GM12878 (cell line): ENCODE measurements around the gene PADI1. TPM values are rescaled to one million over a fixed set of nuclear protein-coding genes. Genes with fewer than 3 reads are reported as not detected.

ENCODE experiments used
- ATAC-seq: fragments of 200-7000 bp; cut with Tn5 transposase; 3 replicates; pipeline ENCODE4 v1.9.1; 2020; ENCODE audit warnings: mild to moderate bottlenecking, moderate library complexity
- BruUV-seq: library from RNA; stranded (reverse); fragments of 400-500 nt; replicated peaks from 2 replicates; lab custom pipeline; 2021; lab: Mats Ljungman, UMichigan
- CTCF ChIA-PET: fragments of 300-600 bp; sonication (Branson Sonifier 250); formaldehyde crosslinking; extraction: SDS; loops from one replicate; lab custom pipeline; 2021; ENCODE audit warnings: inconsistent platforms; lab: Yijun Ruan, JAX
- POLR2A ChIA-PET: fragments of 350-600 bp; formaldehyde crosslinking; extraction: SDS; loops from one replicate; lab custom pipeline; 2021; ENCODE audit warnings: inconsistent platforms; lab: Charles Lee
- RAD21 ChIA-PET: fragments of 300-600 bp; sonication (Branson Sonifier 250); formaldehyde crosslinking; loops from one replicate; lab custom pipeline; 2023; ENCODE audit warnings: antibody characterized with exemption; ENCODE audit not compliant: unreplicated experiment; lab: Charles Lee
- SMC1A ChIA-PET: fragments of 300-600 bp; sonication (Branson Sonifier 250); formaldehyde crosslinking; loops from one replicate; lab custom pipeline; 2023; ENCODE audit not compliant: unreplicated experiment, uncharacterized antibody; lab: Charles Lee
- DNase-seq: peaks from one replicate; pipeline ENCODE4 v3.0.0-alpha.2; 2011; ENCODE audit warnings: low read depth, low spot score
- FAIRE-seq: peaks from 3 replicates; lab custom pipeline; 2011; peaks lifted over from hg19 to GRCh38; lab: Jason Lieb, UNC
- H2AFZ ChIP-seq: 2 replicates; pipeline ENCODE4 v1.6.0; 2011; ENCODE audit warnings: low read depth, low read length, control low read depth; ENCODE audit not compliant: control insufficient read depth
- H3K27ac ChIP-seq: 2 replicates; pipeline ENCODE4 v1.5.1; 2011; ENCODE audit warnings: control low read depth; ENCODE audit not compliant: control insufficient read depth, insufficient read depth
- H3K27me3 ChIP-seq, 2 experiments: replicated peaks in 1 of 2; 2 replicates each; pipeline versions ENCODE4 v1.6.0 to v1.6.1; 2011; ENCODE audit warnings: low read length in 1 of 2; ENCODE audit not compliant: control insufficient read depth in 2 of 2, insufficient read depth in 2 of 2
- H3K36me3 ChIP-seq, 2 experiments: 2 replicates each; pipeline ENCODE4 v1.5.1; 2011; ENCODE audit warnings: low read length in 1 of 2; ENCODE audit not compliant: control insufficient read depth in 2 of 2, insufficient read depth in 2 of 2
- H3K4me1 ChIP-seq: 2 replicates; pipeline ENCODE4 v1.6.1; 2011; ENCODE audit warnings: mild to moderate bottlenecking, low read length, moderate library complexity, mixed read lengths; ENCODE audit not compliant: control insufficient read depth, insufficient read depth
- H3K4me2 ChIP-seq: 2 replicates; pipeline ENCODE4 v1.6.0; 2011; ENCODE audit warnings: control low read depth; ENCODE audit not compliant: control insufficient read depth, insufficient read depth
- H3K4me3 ChIP-seq: fragments of 200-600 bp; sonication (generic); 2 replicates; pipeline ENCODE4 v1.5.1; 2016
- H3K79me2 ChIP-seq: 2 replicates; pipeline ENCODE4 v1.6.0; 2011; ENCODE audit warnings: low read length; ENCODE audit not compliant: control insufficient read depth, insufficient read depth
- H3K9ac ChIP-seq: 2 replicates; pipeline ENCODE4 v1.8.0; 2011; ENCODE audit warnings: low read length, control low read depth, mixed read lengths; ENCODE audit not compliant: control insufficient read depth, insufficient read depth
- H3K9me3 ChIP-seq: replicated peaks from 3 replicates; pipeline ENCODE4 v1.5.1; 2011; ENCODE audit warnings: mild to moderate bottlenecking, low read length; ENCODE audit not compliant: control insufficient read depth, insufficient read depth
- H4K20me1 ChIP-seq: 2 replicates; pipeline ENCODE4 v1.6.0; 2011; ENCODE audit not compliant: control insufficient read depth, insufficient read depth
- ATF3 ChIP-seq: IDR thresholded peaks from 2 replicates; pipeline ENCODE4 v1.6.1; 2011; ENCODE audit warnings: low read depth, mild to moderate bottlenecking, low read length, moderate library complexity, borderline replicate concordance; ENCODE audit errors: extremely low read depth
- BCL3 ChIP-seq: IDR thresholded peaks from 2 replicates; pipeline ENCODE4 v1.6.1; 2011; ENCODE audit warnings: borderline replicate concordance, low read depth, mild to moderate bottlenecking, moderate library complexity, low read length; ENCODE audit not compliant: insufficient read depth, poor library complexity, severe bottlenecking
- CEBPB ChIP-seq, 2 experiments: fragments of 150-350 bp in 1 of 2; IDR thresholded peaks; 2 replicates each; pipeline ENCODE4 v1.6.1; 2012 to 2014; ENCODE audit warnings: low read depth in 2 of 2, low read length in 2 of 2, borderline replicate concordance in 1 of 2, inconsistent platforms in 1 of 2
- FOXK2 ChIP-seq: fragments of 450-650 bp; IDR thresholded peaks from 2 replicates; pipeline ENCODE4 v1.6.1; 2017; ENCODE audit warnings: mild to moderate bottlenecking, moderate library complexity
- HDAC2 ChIP-seq: fragments of 200-600 bp; sonication (generic); IDR thresholded peaks from 2 replicates; pipeline ENCODE4 v1.6.1; 2017
- KLF5 ChIP-seq: fragments of 450-650 bp; IDR thresholded peaks from 2 replicates; pipeline ENCODE4 v1.6.1; 2014; ENCODE audit warnings: mild to moderate bottlenecking; ENCODE audit not compliant: partially characterized antibody
- RAD51 ChIP-seq: fragments of 450-650 bp; IDR thresholded peaks from 2 replicates; pipeline ENCODE4 v1.6.1; 2016; ENCODE audit warnings: moderate library complexity, mild to moderate bottlenecking, inconsistent platforms
- SRF ChIP-seq, 2 experiments: IDR thresholded peaks; 2 replicates each; pipeline ENCODE4 v1.6.1; 2011; ENCODE audit warnings: low read depth in 2 of 2, low read length in 2 of 2, mild to moderate bottlenecking in 1 of 2, moderate library complexity in 1 of 2
- TCF7 ChIP-seq: IDR thresholded peaks from 2 replicates; pipeline ENCODE4 v1.6.1; 2014; ENCODE audit warnings: antibody characterized with exemption, borderline replicate concordance
- ZNF687 ChIP-seq: fragments of 450-650 bp; IDR thresholded peaks from 2 replicates; pipeline ENCODE4 v1.6.1; 2017; ENCODE audit warnings: mild to moderate bottlenecking, moderate library complexity
- WGBS: methylation state at CpG from one replicate; pipeline ENCODE4 v1.1.6; 2016; ENCODE audit warnings: low lambda C conversion rate; ENCODE audit not compliant: insufficient replicate concordance, insufficient coverage; ENCODE audit errors: missing lambda C conversion rate; 5-methylcytosine and 5-hydroxymethylcytosine counted together
- in situ Hi-C: fragments of 300-500 bp; cut with MboI; formaldehyde crosslinking; loops from 9 replicates; pipeline ENCODE4 v1.14.3; 2018; ENCODE audit warnings: mixed read lengths
- intact Hi-C: fragments of 100-400 bp; cut with micrococcal nuclease; formaldehyde crosslinking; loops from one replicate; pipeline ENCODE4 v1.14.2; 2022; ENCODE audit not compliant: unreplicated experiment
- polyA plus RNA-seq, 11 experiments: library from polyadenylated mRNA; depleted of rRNA in 4 of 11; unstranded in 6 of 11; stranded (reverse) in 5 of 11; fragments of >200 nt; fragmentation: Nextera tagmentation in 4 of 11; fragmentation: Illumina TruSeq in 1 of 11; extraction: Ambion mirVana in 4 of 11; extraction: Trizol in 1 of 11; gene quantifications; 1 replicate in 1 of 11; 2 replicates in 10 of 11; pipeline versions ENCODE4 v1.2.1 to v1.2.3, GENCODE V29; 2011 to 2016; ENCODE audit warnings: inconsistent platforms in 2 of 11, missing spikeins in 2 of 11, low read depth in 1 of 11
- total RNA-seq, 4 experiments: library from RNA; depleted of rRNA in 3 of 4; stranded (reverse); fragments of >200 nt in 3 of 4; fragmentation: Illumina TruSeq in 1 of 4; extraction: Trizol in 1 of 4; gene quantifications; 2 replicates each; pipeline versions ENCODE4 v1.2.1 to v1.2.3, GENCODE V29; 2013 to 2021

The PADI1 gene
- total and polyA plus RNA-seq, 10 of the 15 experiments (the other 5 are each of a cell fraction or from before 2014, with no cell fraction given): 0.05 TPM; not detected in 9

GRCh38 chr1:17208546-17208945 is 3.6 kb downstream of the PADI1 start (continued):
- TF ChIP-seq BCL3: no peak

GRCh38 chr1:17209430-17209829 is 4.5 kb downstream of the PADI1 start:
- in situ Hi-C loops: no loop called here
- CTCF ChIA-PET: interaction anchor here (1.4 kb wide), 1 partner anchor 81 kb away, joined by 3 read pairs; no protein-coding TSS in a partner anchor

GRCh38 chr1:17210176-17210575 is 5.2 kb downstream of the PADI1 start:
- Histone ChIP-seq H4K20me1 (no peaks in the 10 kb centered on the region), H3K27ac (no peak overlapping the region), H3K27me3 (peaks cover 0 to 2% of the 10 kb centered on the region in 2 experiments; a peak in 1 of 4 replicates), H3K9me3 (no peaks in the 10 kb centered on the region), H3K9ac (no peak overlapping the region), H2AFZ (no peak overlapping the region), H3K79me2 (no peaks in the 10 kb centered on the region), H3K4me3 (no peak overlapping the region), H3K36me3 (no peaks in the 10 kb centered on the region), H3K4me2 (no peak overlapping the region), H3K4me1 (peaks cover 14% of the 10 kb centered on the region)
- FAIRE-seq: no peak
- no peak for ATAC-seq
- in situ Hi-C loops (no loop called here), intact Hi-C loops (no loop called here)
- WGBS: 87% methylated on average over 8 of the region's 8 CpGs
- BruUV-seq: no TSS peak
- no peak for DNase-seq
- ChIA-PET SMC1A (interaction anchor here (0.6 to 1.7 kb wide), 3 partner anchors 16 to 84 kb away, joined by 3 to 4 read pairs (median 4); no protein-coding TSS in a partner anchor), POLR2A (no interaction called here), CTCF (no interaction called here), RAD21 (no interaction called here)
- TF ChIP-seq FOXK2: no peak
- no peak for TF ChIP-seq ATF3
- no peak for TF ChIP-seq ZNF687
- TF ChIP-seq CEBPB (IDR thresholded peaks at IDR 0.05; ENCODE audit: borderline replicate concordance in 1 of 2, low read depth in 2 of 2, low read length in 2 of 2): no peak
- no peak for TF ChIP-seq SRF (IDR thresholded peaks at IDR 0.05; ENCODE audit: low read depth in 2 of 2, low read length in 2 of 2)
- TF ChIP-seq KLF5: no peak
- TF ChIP-seq TCF7: no peak
- TF ChIP-seq HDAC2: no peak

More at GRCh38 chr1:17209430-17209829, 4.5 kb downstream of the PADI1 start:
- intact Hi-C loops: no loop called here
- no peak overlapping the region for H3K9ac ChIP-seq
- no peaks in the 10 kb centered on the region for H3K36me3 ChIP-seq
- no peaks in the 10 kb centered on the region for H3K79me2 ChIP-seq
- peaks cover 0 to 2% of the 10 kb centered on the region in 2 experiments; a peak in 1 of 4 replicates for H3K27me3 ChIP-seq
- 58% methylated on average over 5 of the region's 5 CpGs for WGBS
- no peaks in the 10 kb centered on the region for H3K9me3 ChIP-seq
- peaks cover 14% of the 10 kb centered on the region for H3K4me1 ChIP-seq
- BruUV-seq: no TSS peak
- H4K20me1 ChIP-seq: no peaks in the 10 kb centered on the region
- no peak overlapping the region for H2AFZ ChIP-seq
- FAIRE-seq (no peak), DNase-seq (no peak), ATAC-seq (no peak)
- SMC1A ChIA-PET: interaction anchor here (0.6 to 1.2 kb wide), 2 partner anchors 16 to 84 kb away, joined by 3 to 4 read pairs; no protein-coding TSS in a partner anchor
- no peak for TF ChIP-seq RAD51
- no peak overlapping the region for H3K4me2 ChIP-seq
- H3K27ac ChIP-seq: no peak overlapping the region
- H3K4me3 ChIP-seq: no peak overlapping the region
- POLR2A ChIA-PET: no interaction called here
- RAD21 ChIA-PET: no interaction called here
